Uterus (tissue), 2 donors: ENCODE measurements around the gene MED10.

Source experiments
- POLR2A ChIP-seq, 2 donors: fragments of 450-650 bp; IDR thresholded peaks; one replicate each; pipeline ENCODE4 v1.6.1; 2016; ENCODE audit warnings: antibody characterized with exemption in 2 of 2, mild to moderate bottlenecking in 1 of 2, moderate library complexity in 1 of 2
- TF ChIP-seq, protein P1 (sequence below), 4 experiments: fragments of 200-600 bp in 2 of 4; fragments of 450-650 bp in 2 of 4; sonication (generic) in 2 of 4; IDR thresholded peaks; one replicate each; pipeline ENCODE4 v1.5.1; 2016 to 2019; ENCODE audit warnings: antibody characterized with exemption in 4 of 4, mild to moderate bottlenecking in 2 of 4, moderate library complexity in 1 of 4

DNA sequence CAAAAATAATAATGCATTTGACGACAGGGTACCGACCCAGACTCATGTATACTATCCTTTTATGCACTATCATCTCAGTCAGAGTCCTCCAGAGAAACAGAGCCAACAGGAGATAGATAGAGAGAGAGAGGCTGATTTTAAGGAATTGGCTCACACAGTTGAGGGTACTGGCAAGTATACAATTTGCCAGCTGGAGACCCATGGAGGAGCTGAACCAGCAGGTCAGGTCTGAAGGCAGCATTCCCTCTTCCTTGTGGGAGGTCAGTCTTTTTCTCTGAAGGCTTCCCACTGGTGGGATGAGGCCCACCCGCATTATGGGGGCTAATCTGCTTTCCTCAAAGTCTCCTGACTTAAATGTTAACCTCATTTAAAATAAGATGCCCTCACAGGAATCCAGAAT lies 17.3 kb upstream of the MED10 start:
- TF ChIP-seq, protein P1, sequence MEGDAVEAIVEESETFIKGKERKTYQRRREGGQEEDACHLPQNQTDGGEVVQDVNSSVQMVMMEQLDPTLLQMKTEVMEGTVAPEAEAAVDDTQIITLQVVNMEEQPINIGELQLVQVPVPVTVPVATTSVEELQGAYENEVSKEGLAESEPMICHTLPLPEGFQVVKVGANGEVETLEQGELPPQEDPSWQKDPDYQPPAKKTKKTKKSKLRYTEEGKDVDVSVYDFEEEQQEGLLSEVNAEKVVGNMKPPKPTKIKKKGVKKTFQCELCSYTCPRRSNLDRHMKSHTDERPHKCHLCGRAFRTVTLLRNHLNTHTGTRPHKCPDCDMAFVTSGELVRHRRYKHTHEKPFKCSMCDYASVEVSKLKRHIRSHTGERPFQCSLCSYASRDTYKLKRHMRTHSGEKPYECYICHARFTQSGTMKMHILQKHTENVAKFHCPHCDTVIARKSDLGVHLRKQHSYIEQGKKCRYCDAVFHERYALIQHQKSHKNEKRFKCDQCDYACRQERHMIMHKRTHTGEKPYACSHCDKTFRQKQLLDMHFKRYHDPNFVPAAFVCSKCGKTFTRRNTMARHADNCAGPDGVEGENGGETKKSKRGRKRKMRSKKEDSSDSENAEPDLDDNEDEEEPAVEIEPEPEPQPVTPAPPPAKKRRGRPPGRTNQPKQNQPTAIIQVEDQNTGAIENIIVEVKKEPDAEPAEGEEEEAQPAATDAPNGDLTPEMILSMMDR (IDR thresholded peaks at IDR 0.05) = no peak
- no peak for TF ChIP-seq POLR2A (IDR thresholded peaks at IDR 0.05)
